ENCODE data around the gene TFF2.

TFF2 gene

GRCh38 chr21:42388740-42389448 is 38.1 kb upstream of the TFF2 start:
- no peak for DNase-seq (ENCODE audit: extremely low read depth, low read depth)
- TF ChIP-seq, protein P1, sequence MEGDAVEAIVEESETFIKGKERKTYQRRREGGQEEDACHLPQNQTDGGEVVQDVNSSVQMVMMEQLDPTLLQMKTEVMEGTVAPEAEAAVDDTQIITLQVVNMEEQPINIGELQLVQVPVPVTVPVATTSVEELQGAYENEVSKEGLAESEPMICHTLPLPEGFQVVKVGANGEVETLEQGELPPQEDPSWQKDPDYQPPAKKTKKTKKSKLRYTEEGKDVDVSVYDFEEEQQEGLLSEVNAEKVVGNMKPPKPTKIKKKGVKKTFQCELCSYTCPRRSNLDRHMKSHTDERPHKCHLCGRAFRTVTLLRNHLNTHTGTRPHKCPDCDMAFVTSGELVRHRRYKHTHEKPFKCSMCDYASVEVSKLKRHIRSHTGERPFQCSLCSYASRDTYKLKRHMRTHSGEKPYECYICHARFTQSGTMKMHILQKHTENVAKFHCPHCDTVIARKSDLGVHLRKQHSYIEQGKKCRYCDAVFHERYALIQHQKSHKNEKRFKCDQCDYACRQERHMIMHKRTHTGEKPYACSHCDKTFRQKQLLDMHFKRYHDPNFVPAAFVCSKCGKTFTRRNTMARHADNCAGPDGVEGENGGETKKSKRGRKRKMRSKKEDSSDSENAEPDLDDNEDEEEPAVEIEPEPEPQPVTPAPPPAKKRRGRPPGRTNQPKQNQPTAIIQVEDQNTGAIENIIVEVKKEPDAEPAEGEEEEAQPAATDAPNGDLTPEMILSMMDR (IDR thresholded peaks at IDR 0.05; ENCODE audit: low read depth, low read length) = no peak

DNA sequence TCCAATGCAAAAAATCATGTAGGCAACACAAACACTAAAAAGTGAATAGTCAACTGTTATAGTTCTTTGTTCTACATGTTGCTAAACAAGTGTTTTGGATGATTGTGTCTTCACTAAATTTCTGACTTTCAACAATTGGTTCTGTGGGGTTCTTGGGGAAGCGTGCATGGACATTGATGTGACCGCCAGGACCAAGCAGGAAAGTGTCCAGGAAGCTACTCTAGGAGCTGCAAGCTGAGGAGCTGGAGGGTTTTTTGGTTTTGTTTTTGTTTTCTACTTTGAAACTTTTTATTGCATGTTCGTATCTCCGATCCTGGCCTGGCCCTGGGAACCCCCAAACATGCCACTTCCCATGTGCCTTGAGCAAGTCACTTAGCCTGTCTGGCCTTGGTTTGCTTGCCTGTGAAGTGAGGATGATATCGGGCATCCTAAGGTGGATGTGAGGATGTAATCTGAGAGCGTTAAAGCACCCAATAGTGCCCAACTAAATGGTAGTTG is 37.1 kb upstream of the TFF2 start:
- DNase-seq (ENCODE audit: extremely low read depth, low read depth) = no peak
- TF ChIP-seq, protein P1 (IDR thresholded peaks at IDR 0.05; ENCODE audit: low read depth, low read length) = no peak

GRCh38 chr21:42387164-42387563 is 36.4 kb upstream of the TFF2 start:
- no peak for DNase-seq (ENCODE audit: extremely low read depth, low read depth)
- TF ChIP-seq, protein P1 (IDR thresholded peaks at IDR 0.05; ENCODE audit: low read depth, low read length) = no peak

GRCh38 chr21:42386034-42386591 is 35.3 kb upstream of the TFF2 start:
- TF ChIP-seq, protein P1 (IDR thresholded peaks at IDR 0.05; ENCODE audit: low read depth, low read length) = no peak
- no peak for DNase-seq (ENCODE audit: extremely low read depth, low read depth)

DNA sequence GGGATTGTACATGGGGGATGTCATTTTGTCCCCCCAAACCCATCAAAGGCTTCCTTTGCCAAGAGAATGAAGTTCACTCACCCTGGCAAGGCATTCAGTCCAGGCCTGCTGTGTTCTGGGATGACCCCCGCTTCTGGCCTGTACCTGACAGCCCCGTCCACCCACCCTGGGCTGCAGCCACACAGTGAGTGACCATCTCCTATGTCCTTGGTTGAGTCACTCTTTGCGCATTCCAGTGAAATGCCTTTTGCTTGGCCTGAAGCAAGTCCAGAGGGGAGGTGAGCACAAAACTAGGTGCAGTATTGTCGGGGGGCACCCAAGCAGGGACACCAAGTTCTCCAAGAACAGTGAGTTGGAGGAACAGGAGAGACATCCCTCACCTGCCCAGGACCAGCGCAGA is 34.8 kb upstream of the TFF2 start:
- no peak for DNase-seq (ENCODE audit: extremely low read depth, low read depth)
- TF ChIP-seq, protein P1 (IDR thresholded peaks at IDR 0.05; ENCODE audit: low read depth, low read length) = no peak

GRCh38 chr21:42384989-42385388 is 34.2 kb upstream of the TFF2 start:
- DNase-seq (ENCODE audit: extremely low read depth, low read depth) = no peak
- TF ChIP-seq, protein P1 (IDR thresholded peaks at IDR 0.05; ENCODE audit: low read depth, low read length) = no peak

- no peak for DNase-seq (ENCODE audit: extremely low read depth, low read depth)
- TF ChIP-seq, protein P1 (IDR thresholded peaks at IDR 0.05; ENCODE audit: low read depth, low read length) = no peak
These were observed 33.6 kb upstream of the TFF2 start for GRCh38 chr21:42384156-42384945.
